Measurements from ENCODE around the gene EGR2.

EGR2 gene

GRCh38 chr10:62842983-62843382 is 26.8 kb upstream of the EGR2 start:
- TF ChIP-seq, protein P1, sequence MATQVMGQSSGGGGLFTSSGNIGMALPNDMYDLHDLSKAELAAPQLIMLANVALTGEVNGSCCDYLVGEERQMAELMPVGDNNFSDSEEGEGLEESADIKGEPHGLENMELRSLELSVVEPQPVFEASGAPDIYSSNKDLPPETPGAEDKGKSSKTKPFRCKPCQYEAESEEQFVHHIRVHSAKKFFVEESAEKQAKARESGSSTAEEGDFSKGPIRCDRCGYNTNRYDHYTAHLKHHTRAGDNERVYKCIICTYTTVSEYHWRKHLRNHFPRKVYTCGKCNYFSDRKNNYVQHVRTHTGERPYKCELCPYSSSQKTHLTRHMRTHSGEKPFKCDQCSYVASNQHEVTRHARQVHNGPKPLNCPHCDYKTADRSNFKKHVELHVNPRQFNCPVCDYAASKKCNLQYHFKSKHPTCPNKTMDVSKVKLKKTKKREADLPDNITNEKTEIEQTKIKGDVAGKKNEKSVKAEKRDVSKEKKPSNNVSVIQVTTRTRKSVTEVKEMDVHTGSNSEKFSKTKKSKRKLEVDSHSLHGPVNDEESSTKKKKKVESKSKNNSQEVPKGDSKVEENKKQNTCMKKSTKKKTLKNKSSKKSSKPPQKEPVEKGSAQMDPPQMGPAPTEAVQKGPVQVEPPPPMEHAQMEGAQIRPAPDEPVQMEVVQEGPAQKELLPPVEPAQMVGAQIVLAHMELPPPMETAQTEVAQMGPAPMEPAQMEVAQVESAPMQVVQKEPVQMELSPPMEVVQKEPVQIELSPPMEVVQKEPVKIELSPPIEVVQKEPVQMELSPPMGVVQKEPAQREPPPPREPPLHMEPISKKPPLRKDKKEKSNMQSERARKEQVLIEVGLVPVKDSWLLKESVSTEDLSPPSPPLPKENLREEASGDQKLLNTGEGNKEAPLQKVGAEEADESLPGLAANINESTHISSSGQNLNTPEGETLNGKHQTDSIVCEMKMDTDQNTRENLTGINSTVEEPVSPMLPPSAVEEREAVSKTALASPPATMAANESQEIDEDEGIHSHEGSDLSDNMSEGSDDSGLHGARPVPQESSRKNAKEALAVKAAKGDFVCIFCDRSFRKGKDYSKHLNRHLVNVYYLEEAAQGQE (IDR thresholded peaks at IDR 0.05; ENCODE audit: insufficient replicate concordance, low read depth) = no peak
- TF ChIP-seq SPI1 (IDR thresholded peaks at IDR 0.05; ENCODE audit: borderline replicate concordance, low read depth) (no peak), GABPA (IDR thresholded peaks at IDR 0.05; ENCODE audit: low read depth) (no peak), POLR2AphosphoS5 (IDR thresholded peaks at IDR 0.05; ENCODE audit: low read depth) (no peak)
- TF ChIP-seq, protein P2, sequence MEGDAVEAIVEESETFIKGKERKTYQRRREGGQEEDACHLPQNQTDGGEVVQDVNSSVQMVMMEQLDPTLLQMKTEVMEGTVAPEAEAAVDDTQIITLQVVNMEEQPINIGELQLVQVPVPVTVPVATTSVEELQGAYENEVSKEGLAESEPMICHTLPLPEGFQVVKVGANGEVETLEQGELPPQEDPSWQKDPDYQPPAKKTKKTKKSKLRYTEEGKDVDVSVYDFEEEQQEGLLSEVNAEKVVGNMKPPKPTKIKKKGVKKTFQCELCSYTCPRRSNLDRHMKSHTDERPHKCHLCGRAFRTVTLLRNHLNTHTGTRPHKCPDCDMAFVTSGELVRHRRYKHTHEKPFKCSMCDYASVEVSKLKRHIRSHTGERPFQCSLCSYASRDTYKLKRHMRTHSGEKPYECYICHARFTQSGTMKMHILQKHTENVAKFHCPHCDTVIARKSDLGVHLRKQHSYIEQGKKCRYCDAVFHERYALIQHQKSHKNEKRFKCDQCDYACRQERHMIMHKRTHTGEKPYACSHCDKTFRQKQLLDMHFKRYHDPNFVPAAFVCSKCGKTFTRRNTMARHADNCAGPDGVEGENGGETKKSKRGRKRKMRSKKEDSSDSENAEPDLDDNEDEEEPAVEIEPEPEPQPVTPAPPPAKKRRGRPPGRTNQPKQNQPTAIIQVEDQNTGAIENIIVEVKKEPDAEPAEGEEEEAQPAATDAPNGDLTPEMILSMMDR (IDR thresholded peaks at IDR 0.05; ENCODE audit: insufficient read depth, low read length) = no peak
- DNase-seq (ENCODE audit: low read depth in 1 of 2, low spot score in 1 of 2) = no peak
- Histone ChIP-seq H3K4me3 (replicated peaks; ENCODE audit: insufficient read depth, low read length) (no peak overlapping the region), H3K27ac (replicated peaks) (no peak overlapping the region), H3K27me3 (ENCODE audit: insufficient read depth, poor library complexity, severe bottlenecking) (no peaks in the 10 kb centered on the region)

- TF ChIP-seq SPI1 (IDR thresholded peaks at IDR 0.05; ENCODE audit: borderline replicate concordance, low read depth) (no peak), GABPA (IDR thresholded peaks at IDR 0.05; ENCODE audit: low read depth) (no peak), POLR2AphosphoS5 (IDR thresholded peaks at IDR 0.05; ENCODE audit: low read depth) (no peak)
- TF ChIP-seq, protein P2 (IDR thresholded peaks at IDR 0.05; ENCODE audit: insufficient read depth, low read length) = no peak
- TF ChIP-seq, protein P1 (IDR thresholded peaks at IDR 0.05; ENCODE audit: insufficient replicate concordance, low read depth) = no peak
- Histone ChIP-seq H3K4me3 (replicated peaks; ENCODE audit: insufficient read depth, low read length) (no peak overlapping the region), H3K27ac (replicated peaks) (no peak overlapping the region), H3K27me3 (ENCODE audit: insufficient read depth, poor library complexity, severe bottlenecking) (no peaks in the 10 kb centered on the region)
- no peak for DNase-seq (ENCODE audit: low read depth in 1 of 2, low spot score in 1 of 2)
These were observed 23.4 kb upstream of the EGR2 start for GRCh38 chr10:62839590-62839989.

DNA sequence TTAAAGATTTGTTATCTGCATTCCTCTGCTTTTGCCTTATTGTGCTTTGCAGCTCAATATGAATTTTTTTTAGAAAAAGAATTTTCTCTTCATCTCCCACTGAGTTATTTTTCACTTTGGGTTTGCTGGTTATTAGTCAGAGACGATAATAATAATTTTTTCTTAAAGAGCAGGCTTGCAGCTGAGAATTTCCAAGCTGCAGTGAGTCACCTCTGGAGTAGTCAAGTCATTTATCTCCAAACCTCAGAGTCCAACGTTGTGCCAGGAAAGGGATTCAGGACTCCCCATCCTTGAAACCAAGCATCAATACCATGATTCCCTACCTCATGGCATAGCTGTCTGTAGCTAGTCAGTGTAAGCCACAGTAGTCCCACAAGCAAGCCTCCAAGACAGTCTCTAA is 15.2 kb upstream of the EGR2 start:
- Histone ChIP-seq H3K27me3 (ENCODE audit: insufficient read depth, poor library complexity, severe bottlenecking) (no peaks in the 10 kb centered on the region), H3K4me3 (replicated peaks; ENCODE audit: insufficient read depth, low read length) (no peak overlapping the region), H3K27ac (replicated peaks) (no peak overlapping the region)
- TF ChIP-seq, protein P2 (IDR thresholded peaks at IDR 0.05; ENCODE audit: insufficient read depth, low read length) = no peak
- TF ChIP-seq, protein P1 (IDR thresholded peaks at IDR 0.05; ENCODE audit: insufficient replicate concordance, low read depth) = no peak
- TF ChIP-seq SPI1 (IDR thresholded peaks at IDR 0.05; ENCODE audit: borderline replicate concordance, low read depth) (no peak), POLR2AphosphoS5 (IDR thresholded peaks at IDR 0.05; ENCODE audit: low read depth) (no peak), GABPA (IDR thresholded peaks at IDR 0.05; ENCODE audit: low read depth) (no peak)
- DNase-seq (ENCODE audit: low read depth in 1 of 2, low spot score in 1 of 2) = no peak
